Esophagus muscularis mucosa (tissue), 4 donors: ENCODE measurements around the gene MXRA8.

ENCODE experiments used
- EP300 ChIP-seq: sonication (generic); formaldehyde crosslinking; IDR thresholded peaks from one replicate; pipeline ENCODE4 v1.6.1; 2017; ENCODE audit warnings: antibody characterized with exemption
- POLR2A ChIP-seq: fragments of 450-650 bp; IDR thresholded peaks from one replicate; pipeline ENCODE4 v1.6.1; 2017; ENCODE audit warnings: antibody characterized with exemption, moderate library complexity, mild to moderate bottlenecking, low read depth
- POLR2AphosphoS5 ChIP-seq, 2 donors: sonication (generic); formaldehyde crosslinking; IDR thresholded peaks; one replicate each; pipeline ENCODE4 v1.6.1; 2017; ENCODE audit warnings: antibody characterized with exemption in 2 of 2
- TF ChIP-seq, protein P1 (sequence below), 3 experiments: fragments of 200-600 bp in 2 of 3; fragments of 450-650 bp in 1 of 3; sonication (generic) in 2 of 3; IDR thresholded peaks; one replicate each; pipeline ENCODE4 v1.5.1; 2017 to 2019; ENCODE audit warnings: antibody characterized with exemption in 3 of 3, mild to moderate bottlenecking in 2 of 3, moderate library complexity in 1 of 3

DNA sequence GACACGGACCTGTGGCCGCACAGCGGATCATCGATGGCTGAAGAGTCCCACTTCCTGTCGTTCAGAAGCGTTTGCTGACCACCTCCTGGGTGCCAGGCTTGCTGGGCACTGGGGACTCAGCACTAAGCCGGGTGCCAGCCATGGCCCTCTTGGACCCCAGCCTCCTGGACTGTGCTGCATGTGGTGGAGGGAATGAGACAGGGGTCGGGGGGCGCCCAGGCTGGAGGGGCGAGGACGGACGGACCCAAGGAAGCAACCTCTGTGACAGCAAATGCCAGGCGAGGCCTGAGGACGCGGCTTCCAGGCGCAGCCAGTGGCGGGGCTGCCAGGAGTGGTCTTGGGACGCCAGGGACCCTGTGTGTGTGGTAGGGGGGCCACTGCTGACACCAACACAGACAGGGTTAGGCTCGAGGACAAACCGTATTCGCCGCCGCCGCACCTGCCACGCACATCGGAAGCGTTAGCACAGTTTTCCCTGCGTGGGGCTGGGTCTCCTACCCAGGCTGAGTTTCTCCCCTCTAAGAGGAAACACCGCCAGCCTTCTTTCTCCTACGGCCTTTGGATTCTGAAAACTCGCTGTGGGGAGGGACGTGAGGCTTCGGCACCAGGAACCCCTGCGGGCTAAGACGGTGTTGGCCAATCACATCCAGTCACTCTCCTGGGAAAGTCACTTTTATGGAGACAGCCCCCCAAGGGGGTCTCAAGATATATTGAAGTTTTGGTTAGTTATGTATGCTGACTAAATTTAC lies 3.1 kb upstream of the MXRA8 start:
- TF ChIP-seq POLR2A: no peak
- TF ChIP-seq, protein P1, sequence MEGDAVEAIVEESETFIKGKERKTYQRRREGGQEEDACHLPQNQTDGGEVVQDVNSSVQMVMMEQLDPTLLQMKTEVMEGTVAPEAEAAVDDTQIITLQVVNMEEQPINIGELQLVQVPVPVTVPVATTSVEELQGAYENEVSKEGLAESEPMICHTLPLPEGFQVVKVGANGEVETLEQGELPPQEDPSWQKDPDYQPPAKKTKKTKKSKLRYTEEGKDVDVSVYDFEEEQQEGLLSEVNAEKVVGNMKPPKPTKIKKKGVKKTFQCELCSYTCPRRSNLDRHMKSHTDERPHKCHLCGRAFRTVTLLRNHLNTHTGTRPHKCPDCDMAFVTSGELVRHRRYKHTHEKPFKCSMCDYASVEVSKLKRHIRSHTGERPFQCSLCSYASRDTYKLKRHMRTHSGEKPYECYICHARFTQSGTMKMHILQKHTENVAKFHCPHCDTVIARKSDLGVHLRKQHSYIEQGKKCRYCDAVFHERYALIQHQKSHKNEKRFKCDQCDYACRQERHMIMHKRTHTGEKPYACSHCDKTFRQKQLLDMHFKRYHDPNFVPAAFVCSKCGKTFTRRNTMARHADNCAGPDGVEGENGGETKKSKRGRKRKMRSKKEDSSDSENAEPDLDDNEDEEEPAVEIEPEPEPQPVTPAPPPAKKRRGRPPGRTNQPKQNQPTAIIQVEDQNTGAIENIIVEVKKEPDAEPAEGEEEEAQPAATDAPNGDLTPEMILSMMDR (IDR thresholded peaks at IDR 0.05): no peak
- no peak for TF ChIP-seq POLR2AphosphoS5 (IDR thresholded peaks at IDR 0.05)
- no peak for TF ChIP-seq EP300
